K562 (cell line): ENCODE measurements around the gene EEF1A1.

ENCODE experiments used
- CBX8 ChIP-seq: fragments of 200-600 bp; sonication (generic); IDR thresholded peaks from 2 replicates; pipeline ENCODE4 v1.6.1; 2012; ENCODE audit warnings: borderline replicate concordance, mixed run types, low read depth, mild to moderate bottlenecking, moderate library complexity, mixed read lengths, low read length, control low read depth, inconsistent platforms; ENCODE audit not compliant: poor library complexity, severe bottlenecking; ENCODE audit errors: extremely low read depth
- ELF1 ChIP-seq: fragments of 200-800 bp; sonication (Bioruptor generic); IDR thresholded peaks from 2 replicates; pipeline ENCODE4 v1.6.1; 2016; ENCODE audit warnings: missing genetic modification characterization, missing compliant biosample characterization
- NR3C1 ChIP-seq: sonication (generic); formaldehyde crosslinking; IDR thresholded peaks from 2 replicates; pipeline ENCODE4 v1.8.1; 2022; ENCODE audit warnings: missing genetic modification reagents
- SMARCA5 ChIP-seq: fragments of 450-650 bp; IDR thresholded peaks from 2 replicates; pipeline ENCODE4 v1.6.1; 2016
- XRCC5 ChIP-seq: fragments of 200-400 bp; formaldehyde crosslinking; IDR thresholded peaks from 2 replicates; pipeline ENCODE4 v1.6.1; 2017; ENCODE audit warnings: low read depth, mild to moderate bottlenecking, low read length
- ZBTB8A ChIP-seq: fragments of 450-650 bp; IDR thresholded peaks from 2 replicates; pipeline ENCODE4 v1.6.1; 2018; ENCODE audit warnings: mild to moderate bottlenecking, moderate library complexity; ENCODE audit not compliant: partially characterized antibody
- ZNF274 ChIP-seq: IDR thresholded peaks from 2 replicates; pipeline ENCODE4 v1.6.1; 2011; ENCODE audit warnings: low read depth, mild to moderate bottlenecking, low read length, moderate library complexity, borderline replicate concordance
- ZNF76 ChIP-seq: fragments of 250-450 bp; sonication (Bioruptor Pico); IDR thresholded peaks from 2 replicates; pipeline ENCODE4 v1.4.0; 2020; ENCODE audit warnings: mild to moderate bottlenecking, moderate library complexity, borderline replicate concordance
- TF ChIP-seq, protein P1 (sequence below): sonication (generic); formaldehyde crosslinking; IDR thresholded peaks from 2 replicates; pipeline ENCODE4 v1.8.1; 2023; ENCODE audit warnings: mild to moderate bottlenecking, missing genetic modification reagents

DNA sequence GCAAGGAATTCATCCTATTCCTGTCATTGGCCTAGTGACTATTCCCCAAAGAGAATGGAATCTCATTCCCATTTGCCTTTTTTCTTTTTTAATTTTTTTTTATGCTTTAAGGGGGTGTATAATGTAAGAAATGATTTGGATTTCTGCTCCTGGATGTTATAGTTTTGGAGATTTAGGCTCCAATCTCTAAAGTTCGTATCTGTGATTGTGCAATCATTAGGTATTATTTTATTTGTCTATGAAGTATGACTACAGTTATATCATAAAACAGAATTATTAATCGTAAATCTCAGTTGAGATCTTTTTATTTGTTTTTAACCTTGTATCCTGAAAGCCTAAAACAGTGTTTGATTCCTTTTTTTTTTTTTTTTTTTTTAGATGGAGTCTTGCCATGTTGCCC is 41.7 kb upstream of the EEF1A1 start:
- TF ChIP-seq, protein P1, sequence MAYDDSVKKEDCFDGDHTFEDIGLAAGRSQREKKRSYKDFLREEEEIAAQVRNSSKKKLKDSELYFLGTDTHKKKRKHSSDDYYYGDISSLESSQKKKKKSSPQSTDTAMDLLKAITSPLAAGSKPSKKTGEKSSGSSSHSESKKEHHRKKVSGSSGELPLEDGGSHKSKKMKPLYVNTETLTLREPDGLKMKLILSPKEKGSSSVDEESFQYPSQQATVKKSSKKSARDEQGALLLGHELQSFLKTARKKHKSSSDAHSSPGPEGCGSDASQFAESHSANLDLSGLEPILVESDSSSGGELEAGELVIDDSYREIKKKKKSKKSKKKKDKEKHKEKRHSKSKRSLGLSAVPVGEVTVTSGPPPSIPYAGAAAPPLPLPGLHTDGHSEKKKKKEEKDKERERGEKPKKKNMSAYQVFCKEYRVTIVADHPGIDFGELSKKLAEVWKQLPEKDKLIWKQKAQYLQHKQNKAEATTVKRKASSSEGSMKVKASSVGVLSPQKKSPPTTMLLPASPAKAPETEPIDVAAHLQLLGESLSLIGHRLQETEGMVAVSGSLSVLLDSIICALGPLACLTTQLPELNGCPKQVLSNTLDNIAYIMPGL: no peak
- TF ChIP-seq ZNF76 (CRISPR knock-in tag) (no peak), ELF1 (tag) (no peak), XRCC5 (no peak), NR3C1 (no peak), CBX8 (no peak), SMARCA5 (no peak), ZNF274 (no peak), ZBTB8A (no peak)
